Calu3 (cell line): ENCODE measurements around the gene PLA1A. TPM values are rescaled to one million over a fixed set of nuclear protein-coding genes. Genes with fewer than 3 reads are reported as not detected.

Experiments used
- BruUV-seq: library from RNA; stranded (reverse); fragments of 400-500 nt; replicated peaks from 2 replicates; lab custom pipeline; 2021; lab: Mats Ljungman, UMichigan
- CTCF ChIA-PET: fragments of 300-600 bp; sonication (Branson Sonifier 250); formaldehyde crosslinking; loops from one replicate; lab custom pipeline; 2022; ENCODE audit warnings: antibody characterized with exemption; lab: Charles Lee
- DNase-seq: peaks from one replicate; pipeline ENCODE4 v3.0.0; 2022
- H3K27ac Mint-ChIP-seq: one replicate; pipeline ENCODE4 v1.8.0; 2022; ENCODE audit warnings: mixed read lengths; ENCODE audit not compliant: unreplicated experiment
- H3K27me3 Mint-ChIP-seq: one replicate; pipeline ENCODE4 v1.8.0; 2022; ENCODE audit warnings: mixed read lengths; ENCODE audit not compliant: unreplicated experiment
- H3K36me3 Mint-ChIP-seq: one replicate; pipeline ENCODE4 v1.8.0; 2022; ENCODE audit warnings: mild to moderate bottlenecking, moderate library complexity, mixed read lengths; ENCODE audit not compliant: insufficient read depth, unreplicated experiment
- H3K4me1 Mint-ChIP-seq: one replicate; pipeline ENCODE4 v1.8.0; 2022; ENCODE audit warnings: mild to moderate bottlenecking, low read depth, mixed read lengths; ENCODE audit not compliant: unreplicated experiment
- H3K4me3 Mint-ChIP-seq: one replicate; pipeline ENCODE4 v1.8.0; 2022; ENCODE audit warnings: mild to moderate bottlenecking, low read depth, moderate library complexity, mixed read lengths; ENCODE audit not compliant: unreplicated experiment
- H3K9me3 Mint-ChIP-seq: one replicate; pipeline ENCODE4 v1.8.0; 2022; ENCODE audit warnings: low read depth, mixed read lengths; ENCODE audit not compliant: unreplicated experiment
- intact Hi-C: fragments of 100-400 bp; cut with micrococcal nuclease; formaldehyde crosslinking; loops from one replicate; pipeline ENCODE4 v1.10.0; 2022; ENCODE audit not compliant: unreplicated experiment
- total RNA-seq: library from RNA; stranded (reverse); gene quantifications from 2 replicates; pipeline ENCODE4 v1.2.3, GENCODE V29; 2022
- TF ChIP-seq, protein P1 (sequence below): fragments of 200-600 bp; IDR thresholded peaks from one replicate; pipeline ENCODE4 v1.8.0; 2022; ENCODE audit warnings: antibody characterized with exemption; ENCODE audit not compliant: unreplicated experiment

PLA1A gene
- total RNA-seq, 1 experiment from 2014 or later: 0.99 TPM

DNA sequence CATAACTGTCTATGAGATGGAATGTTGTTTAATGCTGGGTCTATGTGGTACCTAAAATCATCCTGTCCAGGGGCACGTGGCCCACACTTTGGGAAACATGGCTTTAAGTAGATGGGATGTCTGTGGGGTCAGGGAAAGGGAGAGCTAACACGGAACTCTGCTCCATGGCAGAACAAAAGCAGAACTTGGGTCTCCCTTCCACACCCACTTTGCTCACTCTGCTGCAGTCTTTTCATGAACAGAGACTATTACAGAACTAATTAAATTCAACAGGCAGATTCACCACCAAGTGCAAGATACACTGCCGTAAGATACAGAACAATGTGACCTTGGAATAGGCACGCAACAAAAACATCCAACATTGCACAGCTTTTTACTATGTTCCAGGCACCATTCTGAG is 34.5 kb downstream of the PLA1A start:
- H3K4me1 Mint-ChIP-seq: peaks cover 8% of the 10 kb centered on the region
- H3K4me3 Mint-ChIP-seq: no peak overlapping the region
- no peaks in the 10 kb centered on the region for H3K9me3 Mint-ChIP-seq
- intact Hi-C loops: no loop called here
- TF ChIP-seq, protein P1, sequence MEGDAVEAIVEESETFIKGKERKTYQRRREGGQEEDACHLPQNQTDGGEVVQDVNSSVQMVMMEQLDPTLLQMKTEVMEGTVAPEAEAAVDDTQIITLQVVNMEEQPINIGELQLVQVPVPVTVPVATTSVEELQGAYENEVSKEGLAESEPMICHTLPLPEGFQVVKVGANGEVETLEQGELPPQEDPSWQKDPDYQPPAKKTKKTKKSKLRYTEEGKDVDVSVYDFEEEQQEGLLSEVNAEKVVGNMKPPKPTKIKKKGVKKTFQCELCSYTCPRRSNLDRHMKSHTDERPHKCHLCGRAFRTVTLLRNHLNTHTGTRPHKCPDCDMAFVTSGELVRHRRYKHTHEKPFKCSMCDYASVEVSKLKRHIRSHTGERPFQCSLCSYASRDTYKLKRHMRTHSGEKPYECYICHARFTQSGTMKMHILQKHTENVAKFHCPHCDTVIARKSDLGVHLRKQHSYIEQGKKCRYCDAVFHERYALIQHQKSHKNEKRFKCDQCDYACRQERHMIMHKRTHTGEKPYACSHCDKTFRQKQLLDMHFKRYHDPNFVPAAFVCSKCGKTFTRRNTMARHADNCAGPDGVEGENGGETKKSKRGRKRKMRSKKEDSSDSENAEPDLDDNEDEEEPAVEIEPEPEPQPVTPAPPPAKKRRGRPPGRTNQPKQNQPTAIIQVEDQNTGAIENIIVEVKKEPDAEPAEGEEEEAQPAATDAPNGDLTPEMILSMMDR: no peak
- BruUV-seq: no TSS peak
- no peaks in the 10 kb centered on the region for H3K36me3 Mint-ChIP-seq
- H3K27me3 Mint-ChIP-seq: no peaks in the 10 kb centered on the region
- CTCF ChIA-PET: no interaction called here
- H3K27ac Mint-ChIP-seq: no peak overlapping the region
- DNase-seq: no peak

DNA sequence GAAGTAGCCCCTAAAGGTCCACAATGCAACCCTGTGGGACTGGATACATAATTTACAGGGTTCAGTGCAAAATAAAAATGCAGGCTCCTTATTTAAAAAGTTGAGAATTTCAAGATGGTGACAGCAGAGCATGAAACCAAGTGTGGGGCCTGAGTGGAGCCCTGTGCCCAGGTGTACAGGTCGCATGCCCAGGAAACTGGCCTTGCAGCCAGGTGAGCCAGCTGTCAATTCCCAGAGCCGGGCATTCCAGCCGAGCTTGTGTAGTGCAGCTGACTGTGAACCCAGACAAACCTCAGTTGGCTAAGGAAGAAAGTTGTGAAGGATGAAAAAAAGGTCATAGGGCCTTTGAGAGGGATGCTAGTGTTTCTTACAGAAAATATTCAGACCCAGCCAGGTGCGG is 35.1 kb downstream of the PLA1A start:
- Mint-ChIP-seq H3K4me3 (no peak overlapping the region), H3K36me3 (no peaks in the 10 kb centered on the region), H3K9me3 (no peaks in the 10 kb centered on the region), H3K27me3 (no peaks in the 10 kb centered on the region), H3K4me1 (peaks cover 8% of the 10 kb centered on the region), H3K27ac (no peak overlapping the region)
- CTCF ChIA-PET: no interaction called here
- DNase-seq: no peak
- BruUV-seq: no TSS peak
- intact Hi-C loops: no loop called here
- TF ChIP-seq, protein P1: no peak

DNA sequence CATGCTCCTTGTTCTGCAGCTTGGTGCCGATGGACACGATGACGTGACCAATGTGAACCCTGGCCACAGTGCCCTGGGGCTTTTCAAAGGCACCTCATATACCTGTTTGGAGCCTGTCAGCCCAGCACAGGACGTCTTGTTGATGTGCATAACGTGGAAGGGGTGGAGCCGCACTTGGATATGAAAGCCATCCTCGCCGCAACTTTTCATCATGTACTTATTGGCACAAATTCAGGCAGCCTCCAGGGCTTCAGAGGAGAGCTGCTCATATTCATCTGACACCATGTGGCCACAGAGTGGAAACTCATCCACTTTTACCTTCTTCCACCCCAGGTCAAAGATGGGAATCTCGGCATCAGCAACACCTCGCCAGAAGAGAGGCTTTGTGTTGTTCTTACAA is 38.0 kb downstream of the PLA1A start:
- DNase-seq: no peak
- Mint-ChIP-seq H3K27ac (no peak overlapping the region), H3K9me3 (no peaks in the 10 kb centered on the region), H3K36me3 (no peaks in the 10 kb centered on the region), H3K4me1 (no peaks in the 10 kb centered on the region), H3K4me3 (no peak overlapping the region), H3K27me3 (no peaks in the 10 kb centered on the region)
- no TSS peak for BruUV-seq
- TF ChIP-seq, protein P1: no peak
- intact Hi-C loops: no loop called here
- CTCF ChIA-PET: interaction anchor here (0.6 kb wide), 1 partner anchor 137 kb away, joined by 3 read pairs; no protein-coding TSS in a partner anchor

DNA sequence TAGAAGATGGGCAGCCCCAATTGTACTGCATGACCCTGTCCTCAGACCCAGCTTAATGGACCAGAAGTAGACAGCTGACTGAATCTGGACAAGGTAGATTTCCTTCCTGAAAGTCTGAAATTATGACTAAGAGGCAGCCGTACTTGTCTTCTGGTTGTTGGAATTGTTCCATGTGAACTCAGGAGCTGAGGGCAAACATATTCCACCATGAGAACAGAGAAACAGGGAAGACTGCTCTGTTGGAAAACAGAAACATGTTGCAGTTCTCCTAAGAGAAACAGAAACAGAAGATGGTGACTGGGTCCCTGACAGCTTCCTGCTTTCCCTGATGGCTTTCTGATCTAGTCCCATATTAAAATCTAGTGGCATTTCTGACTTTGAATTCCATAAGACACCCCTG is 38.6 kb downstream of the PLA1A start:
- intact Hi-C loops: no loop called here
- TF ChIP-seq, protein P1: no peak
- no peak overlapping the region for H3K27ac Mint-ChIP-seq

More for the DNA sequence above, 38.6 kb downstream of the PLA1A start:
- Mint-ChIP-seq H3K27me3 (no peaks in the 10 kb centered on the region), H3K36me3 (no peaks in the 10 kb centered on the region), H3K9me3 (no peaks in the 10 kb centered on the region), H3K4me1 (no peaks in the 10 kb centered on the region), H3K4me3 (no peak overlapping the region)
- no peak for DNase-seq
- CTCF ChIA-PET: interaction anchor here (0.6 kb wide), 1 partner anchor 138 kb away, joined by 3 read pairs; no protein-coding TSS in a partner anchor
- no TSS peak for BruUV-seq
